WTC11 (cell line): ENCODE results near the gene MED12L. TPM values are rescaled to one million over a fixed set of nuclear protein-coding genes. Genes with fewer than 3 reads are reported as not detected.

Experiments used
- ATAC-seq: fragments of 200-7000 bp; cut with Tn5 transposase; 2 replicates; pipeline ENCODE4 v1.10.0; 2021; ENCODE audit warnings: mild to moderate bottlenecking, moderate library complexity
- CTCF ChIA-PET: fragments of 300-600 bp; sonication (Branson Sonifier 250); formaldehyde crosslinking; loops from one replicate; lab custom pipeline; 2021; ENCODE audit warnings: antibody characterized with exemption; lab: Charles Lee
- POLR2A ChIA-PET: fragments of 350-600 bp; sonication (Branson Sonifier 250); formaldehyde crosslinking; loops from one replicate; lab custom pipeline; 2021; ENCODE audit warnings: antibody characterized with exemption; lab: Charles Lee
- DNase-seq: peaks from one replicate; pipeline ENCODE4 v3.0.0; 2021; ENCODE audit warnings: low spot score
- H3K27ac Mint-ChIP-seq: 2 replicates; pipeline ENCODE4 v1.8.0; 2021; ENCODE audit warnings: mixed read lengths
- H3K27me3 Mint-ChIP-seq: 2 replicates; pipeline ENCODE4 v1.8.0; 2021; ENCODE audit warnings: low read depth, mild to moderate bottlenecking, moderate library complexity, mixed read lengths
- H3K36me3 Mint-ChIP-seq: 2 replicates; pipeline ENCODE4 v1.8.0; 2021; ENCODE audit warnings: mixed read lengths
- H3K4me1 Mint-ChIP-seq: 2 replicates; pipeline ENCODE4 v1.8.0; 2022; ENCODE audit warnings: mixed read lengths
- H3K4me3 Mint-ChIP-seq: 2 replicates; pipeline ENCODE4 v1.8.0; 2021; ENCODE audit warnings: mild to moderate bottlenecking, moderate library complexity, mixed read lengths
- H3K9me3 Mint-ChIP-seq: 2 replicates; pipeline ENCODE4 v1.8.0; 2021; ENCODE audit warnings: mixed read lengths
- ARID4B ChIP-seq: sonication (generic); formaldehyde crosslinking; IDR thresholded peaks from 2 replicates; pipeline ENCODE4 v1.8.0; 2023; ENCODE audit warnings: missing genetic modification reagents, mild to moderate bottlenecking, borderline replicate concordance
- E2F5 ChIP-seq: sonication (generic); formaldehyde crosslinking; IDR thresholded peaks from 2 replicates; pipeline ENCODE4 v1.8.1; 2022; ENCODE audit warnings: mild to moderate bottlenecking, moderate library complexity, missing genetic modification reagents
- GTF2I ChIP-seq: fragments of 250-450 bp; sonication (Bioruptor Pico); conservative IDR thresholded peaks from 2 replicates; pipeline ENCODE4 v1.4.0; 2021; ENCODE audit warnings: mild to moderate bottlenecking
- MLX ChIP-seq: sonication (generic); formaldehyde crosslinking; IDR thresholded peaks from 2 replicates; pipeline ENCODE4 v1.8.1; 2023; ENCODE audit warnings: mild to moderate bottlenecking, missing genetic modification reagents, moderate library complexity
- NFYB ChIP-seq: sonication (generic); formaldehyde crosslinking; conservative IDR thresholded peaks from 2 replicates; pipeline ENCODE4 v1.8.0; 2022; ENCODE audit warnings: low read depth, missing genetic modification reagents
- SMAD4 ChIP-seq: sonication (generic); formaldehyde crosslinking; IDR thresholded peaks from 2 replicates; pipeline ENCODE4 v1.8.0; 2022; ENCODE audit warnings: mild to moderate bottlenecking, missing genetic modification reagents
- TCF7 ChIP-seq: sonication (generic); formaldehyde crosslinking; IDR thresholded peaks from 2 replicates; pipeline ENCODE4 v1.8.0; 2022; ENCODE audit warnings: mild to moderate bottlenecking, low read depth, missing genetic modification reagents, moderate library complexity
- TEAD1 ChIP-seq: sonication (generic); formaldehyde crosslinking; IDR thresholded peaks from 2 replicates; pipeline ENCODE4 v1.8.0; 2022; ENCODE audit warnings: mild to moderate bottlenecking, missing genetic modification reagents
- USF1 ChIP-seq: sonication (generic); formaldehyde crosslinking; IDR thresholded peaks from 2 replicates; pipeline ENCODE4 v1.8.0; 2022; ENCODE audit warnings: mild to moderate bottlenecking, missing genetic modification reagents
- ZBTB21 ChIP-seq: sonication (generic); formaldehyde crosslinking; IDR thresholded peaks from 2 replicates; pipeline ENCODE4 v1.8.1; 2023; ENCODE audit warnings: mild to moderate bottlenecking, missing genetic modification reagents, borderline replicate concordance
- ZNF263 ChIP-seq: sonication (generic); formaldehyde crosslinking; IDR thresholded peaks from 2 replicates; pipeline ENCODE4 v1.8.1; 2022; ENCODE audit warnings: low read depth, mild to moderate bottlenecking, moderate library complexity, missing genetic modification reagents
- ZNF396 ChIP-seq: fragments of 250-450 bp; sonication (Bioruptor Pico); IDR thresholded peaks from 2 replicates; pipeline ENCODE4 v1.8.0; 2021; ENCODE audit warnings: mild to moderate bottlenecking, moderate library complexity, borderline replicate concordance
- total RNA-seq: library from RNA; stranded (reverse); gene quantifications from 3 replicates; pipeline ENCODE4 v1.2.3, GENCODE V29; 2021
- TF ChIP-seq, protein P1 (sequence below): sonication (generic); formaldehyde crosslinking; IDR thresholded peaks from 2 replicates; pipeline ENCODE4 v1.8.1; 2023; ENCODE audit warnings: mild to moderate bottlenecking, moderate library complexity, missing genetic modification reagents
- TF ChIP-seq, protein P2 (sequence below): sonication (generic); formaldehyde crosslinking; IDR thresholded peaks from 2 replicates; pipeline ENCODE4 v1.8.1; 2022; ENCODE audit warnings: missing genetic modification reagents, borderline replicate concordance
- TF ChIP-seq, protein P3 (sequence below): sonication (generic); formaldehyde crosslinking; conservative IDR thresholded peaks from 2 replicates; pipeline ENCODE4 v1.8.1; 2022; ENCODE audit warnings: mild to moderate bottlenecking, missing genetic modification reagents
- TF ChIP-seq, protein P4 (sequence below): fragments of 250-450 bp; sonication (Bioruptor Pico); IDR thresholded peaks from 2 replicates; pipeline ENCODE4 v1.8.0; 2021; ENCODE audit warnings: mild to moderate bottlenecking

Gene MED12L
- total RNA-seq, 1 experiment from 2014 or later, result 27.4 TPM

GRCh38 chr3:151393146-151393830 lies 307.8 kb downstream of the MED12L start:
- ATAC-seq (peak; percentile 77), DNase-seq (no peak)
- H3K36me3 Mint-ChIP-seq, result peaks cover 31% of the 10 kb centered on the region
- no peak for TF ChIP-seq GTF2I (CRISPR knock-in tag)
- TF ChIP-seq MLX (CRISPR knock-in tag), result no peak
- TF ChIP-seq TEAD1 (CRISPR knock-in tag), result no peak
- TF ChIP-seq, protein P1, sequence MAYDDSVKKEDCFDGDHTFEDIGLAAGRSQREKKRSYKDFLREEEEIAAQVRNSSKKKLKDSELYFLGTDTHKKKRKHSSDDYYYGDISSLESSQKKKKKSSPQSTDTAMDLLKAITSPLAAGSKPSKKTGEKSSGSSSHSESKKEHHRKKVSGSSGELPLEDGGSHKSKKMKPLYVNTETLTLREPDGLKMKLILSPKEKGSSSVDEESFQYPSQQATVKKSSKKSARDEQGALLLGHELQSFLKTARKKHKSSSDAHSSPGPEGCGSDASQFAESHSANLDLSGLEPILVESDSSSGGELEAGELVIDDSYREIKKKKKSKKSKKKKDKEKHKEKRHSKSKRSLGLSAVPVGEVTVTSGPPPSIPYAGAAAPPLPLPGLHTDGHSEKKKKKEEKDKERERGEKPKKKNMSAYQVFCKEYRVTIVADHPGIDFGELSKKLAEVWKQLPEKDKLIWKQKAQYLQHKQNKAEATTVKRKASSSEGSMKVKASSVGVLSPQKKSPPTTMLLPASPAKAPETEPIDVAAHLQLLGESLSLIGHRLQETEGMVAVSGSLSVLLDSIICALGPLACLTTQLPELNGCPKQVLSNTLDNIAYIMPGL (CRISPR knock-in tag), result no peak
- TF ChIP-seq, protein P2, sequence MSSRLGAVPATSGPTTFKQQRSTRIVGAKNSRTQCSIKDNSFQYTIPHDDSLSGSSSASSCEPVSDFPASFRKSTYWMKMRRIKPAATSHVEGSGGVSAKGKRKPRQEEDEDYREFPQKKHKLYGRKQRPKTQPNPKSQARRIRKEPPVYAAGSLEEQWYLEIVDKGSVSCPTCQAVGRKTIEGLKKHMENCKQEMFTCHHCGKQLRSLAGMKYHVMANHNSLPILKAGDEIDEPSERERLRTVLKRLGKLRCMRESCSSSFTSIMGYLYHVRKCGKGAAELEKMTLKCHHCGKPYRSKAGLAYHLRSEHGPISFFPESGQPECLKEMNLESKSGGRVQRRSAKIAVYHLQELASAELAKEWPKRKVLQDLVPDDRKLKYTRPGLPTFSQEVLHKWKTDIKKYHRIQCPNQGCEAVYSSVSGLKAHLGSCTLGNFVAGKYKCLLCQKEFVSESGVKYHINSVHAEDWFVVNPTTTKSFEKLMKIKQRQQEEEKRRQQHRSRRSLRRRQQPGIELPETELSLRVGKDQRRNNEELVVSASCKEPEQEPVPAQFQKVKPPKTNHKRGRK (CRISPR knock-in tag), result no peak
- no peak for TF ChIP-seq ZBTB21 (CRISPR knock-in tag)
- TF ChIP-seq ZNF263 (CRISPR knock-in tag), result no peak
- 0 out of 2 replicates have a peak, but pooled peaks cover 3% of the 10 kb centered on the region for H3K9me3 Mint-ChIP-seq
- H3K27ac Mint-ChIP-seq, result peak overlapping the region; percentile 98
- ChIA-PET CTCF (interaction anchor here (0.6 to 2.5 kb wide), 2 partner anchors 14 to 67 kb away, joined by 6 to 17 read pairs; no protein-coding TSS in a partner anchor), POLR2A (interaction anchor here (0.6 kb wide), 3 partner anchors 66 to 1031 kb away, joined by 3 to 4 read pairs (median 3); no protein-coding TSS in a partner anchor)
- H3K4me1 Mint-ChIP-seq, result peaks cover 52% of the 10 kb centered on the region
- H3K27me3 Mint-ChIP-seq, result no peaks in the 10 kb centered on the region; the same call in 1 of the 2 replicates
- peak overlapping the region; percentile 48 for H3K4me3 Mint-ChIP-seq

DNA sequence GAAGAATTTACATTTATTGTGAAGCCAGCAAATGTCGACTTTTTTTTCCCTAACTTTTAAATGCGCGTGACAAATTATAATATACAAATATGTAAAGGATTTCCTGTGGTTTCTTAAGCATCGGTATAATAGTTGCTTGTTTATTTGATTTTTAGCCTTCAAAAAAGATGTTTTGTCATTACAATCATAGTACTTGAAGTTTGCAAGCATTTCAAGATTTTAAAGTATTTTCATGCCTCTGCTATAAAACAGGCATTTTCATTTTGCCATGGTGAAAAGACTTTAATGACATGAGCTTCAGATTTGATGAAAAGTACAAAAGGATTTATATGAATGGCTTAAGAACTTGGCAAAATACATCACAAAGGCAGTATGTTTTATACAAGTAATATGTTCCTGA lies 308.5 kb downstream of the MED12L start:
- CTCF ChIA-PET, result interaction anchor here (0.6 to 2.5 kb wide), 2 partner anchors 15 to 66 kb away, joined by 6 to 17 read pairs; no protein-coding TSS in a partner anchor
- Mint-ChIP-seq H3K9me3 (0 out of 2 replicates have a peak, but pooled peaks cover 3% of the 10 kb centered on the region), H3K4me3 (peak overlapping the region; percentile 48)

More for the DNA sequence above, 308.5 kb downstream of the MED12L start:
- peak overlapping the region; percentile 65 for H3K27ac Mint-ChIP-seq
- ATAC-seq (no peak), DNase-seq (no peak)
- POLR2A ChIA-PET, result interaction anchor here (0.6 kb wide), 3 partner anchors 67 to 1030 kb away, joined by 3 to 4 read pairs (median 3); no protein-coding TSS in a partner anchor
- peaks cover 52% of the 10 kb centered on the region for H3K4me1 Mint-ChIP-seq
- H3K27me3 Mint-ChIP-seq, result no peaks in the 10 kb centered on the region; the same call in 1 of the 2 replicates
- no peak for TF ChIP-seq E2F5 (CRISPR knock-in tag)
- TF ChIP-seq, protein P3, sequence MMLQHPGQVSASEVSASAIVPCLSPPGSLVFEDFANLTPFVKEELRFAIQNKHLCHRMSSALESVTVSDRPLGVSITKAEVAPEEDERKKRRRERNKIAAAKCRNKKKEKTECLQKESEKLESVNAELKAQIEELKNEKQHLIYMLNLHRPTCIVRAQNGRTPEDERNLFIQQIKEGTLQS, result no peak
- no peak for TF ChIP-seq USF1 (CRISPR knock-in tag)
- no peak for TF ChIP-seq ZNF396 (CRISPR knock-in tag)
- TF ChIP-seq TCF7, result no peak
- TF ChIP-seq NFYB (CRISPR knock-in tag), result no peak
- no peak for TF ChIP-seq SMAD4 (CRISPR knock-in tag)
- TF ChIP-seq ARID4B (CRISPR knock-in tag), result no peak
- TF ChIP-seq, protein P4, sequence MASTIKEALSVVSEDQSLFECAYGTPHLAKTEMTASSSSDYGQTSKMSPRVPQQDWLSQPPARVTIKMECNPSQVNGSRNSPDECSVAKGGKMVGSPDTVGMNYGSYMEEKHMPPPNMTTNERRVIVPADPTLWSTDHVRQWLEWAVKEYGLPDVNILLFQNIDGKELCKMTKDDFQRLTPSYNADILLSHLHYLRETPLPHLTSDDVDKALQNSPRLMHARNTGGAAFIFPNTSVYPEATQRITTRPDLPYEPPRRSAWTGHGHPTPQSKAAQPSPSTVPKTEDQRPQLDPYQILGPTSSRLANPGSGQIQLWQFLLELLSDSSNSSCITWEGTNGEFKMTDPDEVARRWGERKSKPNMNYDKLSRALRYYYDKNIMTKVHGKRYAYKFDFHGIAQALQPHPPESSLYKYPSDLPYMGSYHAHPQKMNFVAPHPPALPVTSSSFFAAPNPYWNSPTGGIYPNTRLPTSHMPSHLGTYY (CRISPR knock-in tag), result no peak
- H3K36me3 Mint-ChIP-seq, result peaks cover 31% of the 10 kb centered on the region
